ENCODE measurements around the gene USP22. TPM values are rescaled to one million over a fixed set of nuclear protein-coding genes. Genes with fewer than 3 reads are reported as not detected.

The USP22 gene
- total and polyA plus RNA-seq, 2 experiments from 2014 or later, result 68.9 to 296 TPM

DNA sequence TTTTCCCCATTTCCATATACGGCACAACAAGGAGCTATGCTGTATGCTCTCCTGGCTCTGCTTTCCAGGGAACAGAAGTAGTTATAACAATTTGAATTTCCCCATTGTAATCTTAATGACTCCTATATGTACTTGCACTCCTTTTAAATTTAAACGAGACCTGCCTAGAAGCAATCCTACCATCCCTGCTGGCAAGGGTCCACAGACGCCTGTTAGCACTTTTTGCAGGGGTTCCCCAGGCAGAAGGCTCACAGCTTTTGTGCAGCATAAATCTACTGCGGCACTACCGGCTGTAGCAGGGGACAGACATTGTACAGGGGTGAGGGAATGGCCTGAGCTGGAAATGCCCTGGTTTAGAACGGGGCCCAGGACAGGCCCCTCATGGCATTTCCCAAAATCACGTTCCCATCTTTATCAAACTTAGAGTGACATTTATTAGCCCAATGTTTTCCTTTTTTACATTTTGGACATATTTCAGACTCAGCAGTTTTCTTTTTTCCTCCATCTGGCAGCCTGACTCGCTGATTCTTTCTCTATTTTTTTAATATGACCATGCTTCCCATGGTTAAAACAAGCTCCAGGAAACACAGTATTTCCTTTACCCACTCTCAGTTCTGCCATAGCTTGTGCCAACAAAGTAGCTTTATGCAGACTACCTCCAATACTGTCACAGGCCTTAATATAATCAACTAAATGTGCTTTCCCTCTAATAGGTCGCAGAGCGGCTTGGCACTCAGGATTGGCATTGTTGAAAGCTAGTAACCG, 35.4 kb upstream of the USP22 start:
- H3K27ac Mint-ChIP-seq, result no peak overlapping the region
- no peak overlapping the region for H3K4me3 ChIP-seq
- H3K27me3 ChIP-seq (ENCODE audit: insufficient read depth), result no peaks in the 10 kb centered on the region
- H3K4me3 Mint-ChIP-seq, result no peak overlapping the region
- no peak overlapping the region for H3K27ac ChIP-seq (ENCODE audit: low read depth)
- ATAC-seq, result no peak
- no peaks in the 10 kb centered on the region for H3K79me2 ChIP-seq (replicated peaks; ENCODE audit: insufficient read depth)
- no peak for DNase-seq (ENCODE audit: low spot score)
- H3K36me3 Mint-ChIP-seq (ENCODE audit: low read depth), result peaks cover 11% of the 10 kb centered on the region; the same call in 1 of the 3 replicates
- H3K9me2 ChIP-seq (ENCODE audit: insufficient read depth), result 0 out of 2 replicates have a peak, but pooled peaks cover 4% of the 10 kb centered on the region
- H3K9me3 Mint-ChIP-seq, result peaks cover 14% of the 10 kb centered on the region
- H3F3A ChIP-seq (replicated peaks; ENCODE audit: low read depth), result no peaks in the 10 kb centered on the region
- H3K4me1 ChIP-seq (ENCODE audit: insufficient read depth), result peaks cover 11% of the 10 kb centered on the region; the same call in 1 of the 2 replicates
- no peaks in the 10 kb centered on the region for H4K20me1 ChIP-seq (replicated peaks; ENCODE audit: insufficient read depth)
- TF ChIP-seq JUNB (IDR thresholded peaks at IDR 0.05; ENCODE audit: unreplicated experiment) (no peak), NANOG (IDR thresholded peaks at IDR 0.05; ENCODE audit: borderline replicate concordance) (no peak), ZNF331 (CRISPR knock-in tag; IDR thresholded peaks at IDR 0.05; ENCODE audit: low read depth) (no peak), POLR2AphosphoS5 (IDR thresholded peaks at IDR 0.05; ENCODE audit: low read depth) (no peak), STAT1 (IDR thresholded peaks at IDR 0.05; ENCODE audit: unreplicated experiment) (no peak), CREB1 (CRISPR knock-in tag; IDR thresholded peaks at IDR 0.05; ENCODE audit: low read depth) (no peak), EZH2phosphoT487 (IDR thresholded peaks at IDR 0.05; ENCODE audit: unreplicated experiment) (no peak), ZNF114 (CRISPR knock-in tag; IDR thresholded peaks at IDR 0.05) (no peak), EZH2 (IDR thresholded peaks at IDR 0.05; ENCODE audit: low read depth, unreplicated experiment) (no peak)
- TF ChIP-seq, protein P1, sequence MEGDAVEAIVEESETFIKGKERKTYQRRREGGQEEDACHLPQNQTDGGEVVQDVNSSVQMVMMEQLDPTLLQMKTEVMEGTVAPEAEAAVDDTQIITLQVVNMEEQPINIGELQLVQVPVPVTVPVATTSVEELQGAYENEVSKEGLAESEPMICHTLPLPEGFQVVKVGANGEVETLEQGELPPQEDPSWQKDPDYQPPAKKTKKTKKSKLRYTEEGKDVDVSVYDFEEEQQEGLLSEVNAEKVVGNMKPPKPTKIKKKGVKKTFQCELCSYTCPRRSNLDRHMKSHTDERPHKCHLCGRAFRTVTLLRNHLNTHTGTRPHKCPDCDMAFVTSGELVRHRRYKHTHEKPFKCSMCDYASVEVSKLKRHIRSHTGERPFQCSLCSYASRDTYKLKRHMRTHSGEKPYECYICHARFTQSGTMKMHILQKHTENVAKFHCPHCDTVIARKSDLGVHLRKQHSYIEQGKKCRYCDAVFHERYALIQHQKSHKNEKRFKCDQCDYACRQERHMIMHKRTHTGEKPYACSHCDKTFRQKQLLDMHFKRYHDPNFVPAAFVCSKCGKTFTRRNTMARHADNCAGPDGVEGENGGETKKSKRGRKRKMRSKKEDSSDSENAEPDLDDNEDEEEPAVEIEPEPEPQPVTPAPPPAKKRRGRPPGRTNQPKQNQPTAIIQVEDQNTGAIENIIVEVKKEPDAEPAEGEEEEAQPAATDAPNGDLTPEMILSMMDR (conservative IDR thresholded peaks at IDR 0.05; ENCODE audit: low read depth in 2 of 2), result no peak
- TF ChIP-seq, protein P2, sequence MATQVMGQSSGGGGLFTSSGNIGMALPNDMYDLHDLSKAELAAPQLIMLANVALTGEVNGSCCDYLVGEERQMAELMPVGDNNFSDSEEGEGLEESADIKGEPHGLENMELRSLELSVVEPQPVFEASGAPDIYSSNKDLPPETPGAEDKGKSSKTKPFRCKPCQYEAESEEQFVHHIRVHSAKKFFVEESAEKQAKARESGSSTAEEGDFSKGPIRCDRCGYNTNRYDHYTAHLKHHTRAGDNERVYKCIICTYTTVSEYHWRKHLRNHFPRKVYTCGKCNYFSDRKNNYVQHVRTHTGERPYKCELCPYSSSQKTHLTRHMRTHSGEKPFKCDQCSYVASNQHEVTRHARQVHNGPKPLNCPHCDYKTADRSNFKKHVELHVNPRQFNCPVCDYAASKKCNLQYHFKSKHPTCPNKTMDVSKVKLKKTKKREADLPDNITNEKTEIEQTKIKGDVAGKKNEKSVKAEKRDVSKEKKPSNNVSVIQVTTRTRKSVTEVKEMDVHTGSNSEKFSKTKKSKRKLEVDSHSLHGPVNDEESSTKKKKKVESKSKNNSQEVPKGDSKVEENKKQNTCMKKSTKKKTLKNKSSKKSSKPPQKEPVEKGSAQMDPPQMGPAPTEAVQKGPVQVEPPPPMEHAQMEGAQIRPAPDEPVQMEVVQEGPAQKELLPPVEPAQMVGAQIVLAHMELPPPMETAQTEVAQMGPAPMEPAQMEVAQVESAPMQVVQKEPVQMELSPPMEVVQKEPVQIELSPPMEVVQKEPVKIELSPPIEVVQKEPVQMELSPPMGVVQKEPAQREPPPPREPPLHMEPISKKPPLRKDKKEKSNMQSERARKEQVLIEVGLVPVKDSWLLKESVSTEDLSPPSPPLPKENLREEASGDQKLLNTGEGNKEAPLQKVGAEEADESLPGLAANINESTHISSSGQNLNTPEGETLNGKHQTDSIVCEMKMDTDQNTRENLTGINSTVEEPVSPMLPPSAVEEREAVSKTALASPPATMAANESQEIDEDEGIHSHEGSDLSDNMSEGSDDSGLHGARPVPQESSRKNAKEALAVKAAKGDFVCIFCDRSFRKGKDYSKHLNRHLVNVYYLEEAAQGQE (IDR thresholded peaks at IDR 0.05; ENCODE audit: unreplicated experiment), result no peak
- TF ChIP-seq, protein P3, sequence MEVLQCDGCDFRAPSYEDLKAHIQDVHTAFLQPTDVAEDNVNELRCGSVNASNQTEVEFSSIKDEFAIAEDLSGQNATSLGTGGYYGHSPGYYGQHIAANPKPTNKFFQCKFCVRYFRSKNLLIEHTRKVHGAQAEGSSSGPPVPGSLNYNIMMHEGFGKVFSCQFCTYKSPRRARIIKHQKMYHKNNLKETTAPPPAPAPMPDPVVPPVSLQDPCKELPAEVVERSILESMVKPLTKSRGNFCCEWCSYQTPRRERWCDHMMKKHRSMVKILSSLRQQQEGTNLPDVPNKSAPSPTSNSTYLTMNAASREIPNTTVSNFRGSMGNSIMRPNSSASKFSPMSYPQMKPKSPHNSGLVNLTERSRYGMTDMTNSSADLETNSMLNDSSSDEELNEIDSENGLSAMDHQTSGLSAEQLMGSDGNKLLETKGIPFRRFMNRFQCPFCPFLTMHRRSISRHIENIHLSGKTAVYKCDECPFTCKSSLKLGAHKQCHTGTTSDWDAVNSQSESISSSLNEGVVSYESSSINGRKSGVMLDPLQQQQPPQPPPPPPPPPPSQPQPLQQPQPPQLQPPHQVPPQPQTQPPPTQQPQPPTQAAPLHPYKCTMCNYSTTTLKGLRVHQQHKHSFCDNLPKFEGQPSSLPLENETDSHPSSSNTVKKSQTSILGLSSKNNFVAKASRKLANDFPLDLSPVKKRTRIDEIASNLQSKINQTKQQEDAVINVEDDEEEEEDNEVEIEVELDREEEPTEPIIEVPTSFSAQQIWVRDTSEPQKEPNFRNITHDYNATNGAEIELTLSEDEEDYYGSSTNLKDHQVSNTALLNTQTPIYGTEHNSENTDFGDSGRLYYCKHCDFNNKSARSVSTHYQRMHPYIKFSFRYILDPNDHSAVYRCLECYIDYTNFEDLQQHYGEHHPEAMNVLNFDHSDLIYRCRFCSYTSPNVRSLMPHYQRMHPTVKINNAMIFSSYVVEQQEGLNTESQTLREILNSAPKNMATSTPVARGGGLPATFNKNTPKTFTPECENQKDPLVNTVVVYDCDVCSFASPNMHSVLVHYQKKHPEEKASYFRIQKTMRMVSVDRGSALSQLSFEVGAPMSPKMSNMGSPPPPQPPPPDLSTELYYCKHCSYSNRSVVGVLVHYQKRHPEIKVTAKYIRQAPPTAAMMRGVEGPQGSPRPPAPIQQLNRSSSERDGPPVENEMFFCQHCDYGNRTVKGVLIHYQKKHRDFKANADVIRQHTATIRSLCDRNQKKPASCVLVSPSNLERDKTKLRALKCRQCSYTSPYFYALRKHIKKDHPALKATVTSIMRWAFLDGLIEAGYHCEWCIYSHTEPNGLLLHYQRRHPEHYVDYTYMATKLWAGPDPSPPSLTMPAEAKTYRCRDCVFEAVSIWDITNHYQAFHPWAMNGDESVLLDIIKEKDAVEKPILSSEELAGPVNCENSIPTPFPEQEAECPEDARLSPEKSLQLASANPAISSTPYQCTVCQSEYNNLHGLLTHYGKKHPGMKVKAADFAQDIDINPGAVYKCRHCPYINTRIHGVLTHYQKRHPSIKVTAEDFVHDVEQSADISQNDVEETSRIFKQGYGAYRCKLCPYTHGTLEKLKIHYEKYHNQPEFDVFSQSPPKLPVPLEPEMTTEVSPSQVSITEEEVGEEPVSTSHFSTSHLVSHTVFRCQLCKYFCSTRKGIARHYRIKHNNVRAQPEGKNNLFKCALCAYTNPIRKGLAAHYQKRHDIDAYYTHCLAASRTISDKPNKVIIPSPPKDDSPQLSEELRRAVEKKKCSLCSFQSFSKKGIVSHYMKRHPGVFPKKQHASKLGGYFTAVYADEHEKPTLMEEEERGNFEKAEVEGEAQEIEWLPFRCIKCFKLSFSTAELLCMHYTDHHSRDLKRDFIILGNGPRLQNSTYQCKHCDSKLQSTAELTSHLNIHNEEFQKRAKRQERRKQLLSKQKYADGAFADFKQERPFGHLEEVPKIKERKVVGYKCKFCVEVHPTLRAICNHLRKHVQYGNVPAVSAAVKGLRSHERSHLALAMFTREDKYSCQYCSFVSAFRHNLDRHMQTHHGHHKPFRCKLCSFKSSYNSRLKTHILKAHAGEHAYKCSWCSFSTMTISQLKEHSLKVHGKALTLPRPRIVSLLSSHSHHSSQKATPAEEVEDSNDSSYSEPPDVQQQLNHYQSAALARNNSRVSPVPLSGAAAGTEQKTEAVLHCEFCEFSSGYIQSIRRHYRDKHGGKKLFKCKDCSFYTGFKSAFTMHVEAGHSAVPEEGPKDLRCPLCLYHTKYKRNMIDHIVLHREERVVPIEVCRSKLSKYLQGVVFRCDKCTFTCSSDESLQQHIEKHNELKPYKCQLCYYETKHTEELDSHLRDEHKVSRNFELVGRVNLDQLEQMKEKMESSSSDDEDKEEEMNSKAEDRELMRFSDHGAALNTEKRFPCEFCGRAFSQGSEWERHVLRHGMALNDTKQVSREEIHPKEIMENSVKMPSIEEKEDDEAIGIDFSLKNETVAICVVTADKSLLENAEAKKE (CRISPR knock-in tag; IDR thresholded peaks at IDR 0.05), result no peak
- TF ChIP-seq, protein P4, sequence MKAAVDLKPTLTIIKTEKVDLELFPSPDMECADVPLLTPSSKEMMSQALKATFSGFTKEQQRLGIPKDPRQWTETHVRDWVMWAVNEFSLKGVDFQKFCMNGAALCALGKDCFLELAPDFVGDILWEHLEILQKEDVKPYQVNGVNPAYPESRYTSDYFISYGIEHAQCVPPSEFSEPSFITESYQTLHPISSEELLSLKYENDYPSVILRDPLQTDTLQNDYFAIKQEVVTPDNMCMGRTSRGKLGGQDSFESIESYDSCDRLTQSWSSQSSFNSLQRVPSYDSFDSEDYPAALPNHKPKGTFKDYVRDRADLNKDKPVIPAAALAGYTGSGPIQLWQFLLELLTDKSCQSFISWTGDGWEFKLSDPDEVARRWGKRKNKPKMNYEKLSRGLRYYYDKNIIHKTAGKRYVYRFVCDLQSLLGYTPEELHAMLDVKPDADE (IDR thresholded peaks at IDR 0.05), result no peak
- H3K36me3 ChIP-seq (ENCODE audit: insufficient read depth), result no peaks in the 10 kb centered on the region
- H3K27me3 Mint-ChIP-seq (ENCODE audit: insufficient read depth, low read depth, poor library complexity), result peaks cover 8% of the 10 kb centered on the region
- no peak overlapping the region for H2AFZ ChIP-seq
- H3K4me1 Mint-ChIP-seq, result peaks cover 21% of the 10 kb centered on the region
- peak overlapping the region; percentile 39; the same call in 1 of the 2 replicates for H3K4me2 ChIP-seq

Data from GM23338 (cell line).